NT2/D1 (cell line): ENCODE results near the gene IRF2.

Experiments
- DNase-seq: peaks from one replicate; pipeline ENCODE4 v3.0.0-alpha.2; 2011; ENCODE audit warnings: low read depth, low spot score
- H3K27me3 ChIP-seq: 2 replicates; pipeline ENCODE4 v1.6.0; 2011; ENCODE audit warnings: mild to moderate bottlenecking; ENCODE audit not compliant: insufficient read length, insufficient read depth
- H3K36me3 ChIP-seq: 2 replicates; pipeline ENCODE4 v1.6.1; 2011; ENCODE audit warnings: mild to moderate bottlenecking, low read length, mixed read lengths; ENCODE audit not compliant: insufficient read depth, insufficient read length
- H3K4me1 ChIP-seq: 2 replicates; pipeline ENCODE4 v1.5.1; 2011; ENCODE audit not compliant: insufficient read depth, insufficient read length
- H3K4me3 ChIP-seq: 2 replicates; pipeline ENCODE4 v1.5.1; 2011; ENCODE audit warnings: low read depth; ENCODE audit not compliant: insufficient read length
- H3K9ac ChIP-seq: 2 replicates; pipeline ENCODE4 v1.6.0; 2011; ENCODE audit warnings: low read depth; ENCODE audit not compliant: insufficient read length
- H3K9me3 ChIP-seq: 2 replicates; pipeline ENCODE4 v1.5.1; 2011; ENCODE audit warnings: mild to moderate bottlenecking, low read length; ENCODE audit not compliant: insufficient read depth
- SUZ12 ChIP-seq: IDR thresholded peaks from 2 replicates; pipeline ENCODE4 v1.6.1; 2011; ENCODE audit not compliant: insufficient read length, insufficient read depth; ENCODE audit errors: extremely low read depth
- YY1 ChIP-seq: IDR thresholded peaks from 2 replicates; pipeline ENCODE4 v1.6.1; 2011; ENCODE audit not compliant: insufficient read length, insufficient read depth
- ZNF274 ChIP-seq: IDR thresholded peaks from 2 replicates; pipeline ENCODE4 v1.6.1; 2011; ENCODE audit warnings: mild to moderate bottlenecking, low read depth, low read length

The IRF2 gene

GRCh38 chr4:184402740-184403383, 71.5 kb downstream of the IRF2 start:
- no peak overlapping the region for H3K9ac ChIP-seq
- H3K4me1 ChIP-seq, result no peaks in the 10 kb centered on the region

GRCh38 chr4:184402239-184402638, 72.1 kb downstream of the IRF2 start:
- H3K4me1 ChIP-seq, result no peaks in the 10 kb centered on the region
- H3K9me3 ChIP-seq, result no peaks in the 10 kb centered on the region
- H3K27me3 ChIP-seq, result no peaks in the 10 kb centered on the region
- H3K9ac ChIP-seq, result no peak overlapping the region
- TF ChIP-seq SUZ12 (no peak), ZNF274 (no peak), YY1 (no peak)
- no peak for DNase-seq
- H3K4me3 ChIP-seq, result no peak overlapping the region
- H3K36me3 ChIP-seq, result peaks cover 22% of the 10 kb centered on the region

More at GRCh38 chr4:184402740-184403383, 71.5 kb downstream of the IRF2 start:
- Histone ChIP-seq H3K36me3 (peaks cover 16% of the 10 kb centered on the region), H3K4me3 (no peak overlapping the region), H3K27me3 (no peaks in the 10 kb centered on the region), H3K9me3 (no peaks in the 10 kb centered on the region)
- TF ChIP-seq SUZ12 (no peak), ZNF274 (no peak), YY1 (no peak)
- DNase-seq, result no peak

- no peaks in the 10 kb centered on the region for H3K4me1 ChIP-seq
- no peaks in the 10 kb centered on the region for H3K9me3 ChIP-seq
- TF ChIP-seq YY1, result no peak
- TF ChIP-seq SUZ12, result no peak
- no peak for TF ChIP-seq ZNF274
- peaks cover 28% of the 10 kb centered on the region for H3K36me3 ChIP-seq
- H3K9ac ChIP-seq, result no peak overlapping the region
- H3K4me3 ChIP-seq, result no peak overlapping the region
- no peaks in the 10 kb centered on the region for H3K27me3 ChIP-seq
- no peak for DNase-seq
These were observed 72.8 kb downstream of the IRF2 start for GRCh38 chr4:184401397-184402171.

- H3K27me3 ChIP-seq, result no peaks in the 10 kb centered on the region
- H3K9ac ChIP-seq, result no peak overlapping the region
- peaks cover 28% of the 10 kb centered on the region for H3K36me3 ChIP-seq
- H3K4me1 ChIP-seq, result no peaks in the 10 kb centered on the region
- no peaks in the 10 kb centered on the region for H3K9me3 ChIP-seq
- DNase-seq, result no peak
- TF ChIP-seq SUZ12, result no peak
- TF ChIP-seq ZNF274, result no peak
- TF ChIP-seq YY1, result no peak
- H3K4me3 ChIP-seq, result no peak overlapping the region
These were observed 73.5 kb downstream of the IRF2 start for GRCh38 chr4:184400891-184401290.

- Histone ChIP-seq H3K4me1 (no peaks in the 10 kb centered on the region), H3K9ac (no peak overlapping the region), H3K36me3 (peaks cover 28% of the 10 kb centered on the region)
These were observed 73.9 kb downstream of the IRF2 start for GRCh38 chr4:184400375-184400870.

GRCh38 chr4:184399512-184399908, 74.8 kb downstream of the IRF2 start:
- H3K4me1 ChIP-seq, result no peaks in the 10 kb centered on the region

More at GRCh38 chr4:184400375-184400870, 73.9 kb downstream of the IRF2 start:
- no peak for DNase-seq
- Histone ChIP-seq H3K9me3 (no peaks in the 10 kb centered on the region), H3K27me3 (no peaks in the 10 kb centered on the region), H3K4me3 (no peak overlapping the region)
- TF ChIP-seq ZNF274 (no peak), SUZ12 (no peak), YY1 (no peak)

More at GRCh38 chr4:184399512-184399908, 74.8 kb downstream of the IRF2 start:
- no peak for TF ChIP-seq ZNF274
- TF ChIP-seq SUZ12, result no peak
- no peak for TF ChIP-seq YY1
- H3K27me3 ChIP-seq, result no peaks in the 10 kb centered on the region
- H3K4me3 ChIP-seq, result no peak overlapping the region
- no peak overlapping the region for H3K9ac ChIP-seq
- DNase-seq, result no peak
- H3K9me3 ChIP-seq, result no peaks in the 10 kb centered on the region
- H3K36me3 ChIP-seq, result peaks cover 26% of the 10 kb centered on the region
